Epithelial cell of esophagus (primary cell): ENCODE data around the gene TAF1.

ENCODE experiments used
- DNase-seq: peaks from one replicate; pipeline ENCODE4 v3.0.0; 2010; ENCODE audit warnings: low read depth
- H3K4me3 ChIP-seq: 2 replicates; pipeline ENCODE4 v1.5.1; 2011; ENCODE audit warnings: mild to moderate bottlenecking, low read length, control low read depth
- TF ChIP-seq, protein P1 (sequence below): IDR thresholded peaks from 2 replicates; pipeline ENCODE4 v1.5.1; 2011; ENCODE audit warnings: low read depth, mild to moderate bottlenecking, low read length, control low read depth, inconsistent platforms; ENCODE audit not compliant: insufficient read depth; ENCODE audit errors: missing control alignments

Gene TAF1

DNA sequence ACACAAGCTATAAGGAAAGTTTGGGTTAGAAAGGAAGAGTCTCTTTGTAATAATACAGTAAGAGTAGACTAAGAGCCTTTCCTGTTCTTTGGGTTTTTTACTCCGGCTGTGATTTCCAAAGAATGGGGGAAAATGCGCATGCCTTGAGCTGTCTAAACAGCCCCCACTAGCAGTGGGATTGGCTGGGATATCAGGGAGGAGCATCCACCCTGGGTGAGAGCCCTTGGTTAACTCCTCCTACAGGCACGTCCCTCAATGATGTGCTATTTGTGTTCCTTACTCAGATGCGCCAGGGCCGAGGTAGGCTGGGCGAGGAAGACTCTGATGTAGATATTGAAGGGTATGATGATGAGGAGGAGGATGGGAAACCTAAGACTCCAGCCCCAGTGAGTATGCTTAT, 92.7 kb downstream of the TAF1 start:
- TF ChIP-seq, protein P1, sequence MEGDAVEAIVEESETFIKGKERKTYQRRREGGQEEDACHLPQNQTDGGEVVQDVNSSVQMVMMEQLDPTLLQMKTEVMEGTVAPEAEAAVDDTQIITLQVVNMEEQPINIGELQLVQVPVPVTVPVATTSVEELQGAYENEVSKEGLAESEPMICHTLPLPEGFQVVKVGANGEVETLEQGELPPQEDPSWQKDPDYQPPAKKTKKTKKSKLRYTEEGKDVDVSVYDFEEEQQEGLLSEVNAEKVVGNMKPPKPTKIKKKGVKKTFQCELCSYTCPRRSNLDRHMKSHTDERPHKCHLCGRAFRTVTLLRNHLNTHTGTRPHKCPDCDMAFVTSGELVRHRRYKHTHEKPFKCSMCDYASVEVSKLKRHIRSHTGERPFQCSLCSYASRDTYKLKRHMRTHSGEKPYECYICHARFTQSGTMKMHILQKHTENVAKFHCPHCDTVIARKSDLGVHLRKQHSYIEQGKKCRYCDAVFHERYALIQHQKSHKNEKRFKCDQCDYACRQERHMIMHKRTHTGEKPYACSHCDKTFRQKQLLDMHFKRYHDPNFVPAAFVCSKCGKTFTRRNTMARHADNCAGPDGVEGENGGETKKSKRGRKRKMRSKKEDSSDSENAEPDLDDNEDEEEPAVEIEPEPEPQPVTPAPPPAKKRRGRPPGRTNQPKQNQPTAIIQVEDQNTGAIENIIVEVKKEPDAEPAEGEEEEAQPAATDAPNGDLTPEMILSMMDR = no peak
- DNase-seq = no peak
- H3K4me3 ChIP-seq = no peak overlapping the region

DNA sequence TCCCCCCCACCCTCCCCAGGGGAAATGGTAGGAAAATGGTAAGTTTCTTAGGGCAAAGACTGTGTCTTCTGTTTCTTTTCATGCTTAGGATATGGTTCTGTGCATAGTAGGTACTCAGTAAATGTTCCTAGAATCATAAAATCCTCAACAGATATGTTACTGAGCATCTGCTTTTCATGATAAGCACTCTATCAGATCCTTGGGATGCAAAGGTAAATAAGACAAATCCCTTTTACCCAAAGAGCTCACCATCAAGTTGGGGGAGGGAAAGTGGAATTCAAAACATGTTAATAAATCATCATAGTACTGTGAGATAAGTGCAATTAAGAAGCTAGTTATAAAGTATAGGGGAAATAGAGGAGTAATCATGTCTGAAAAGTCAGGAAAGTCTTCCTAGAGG, 98.8 kb downstream of the TAF1 start:
- no peak overlapping the region for H3K4me3 ChIP-seq
- TF ChIP-seq, protein P1 = no peak
- DNase-seq = no peak

DNA sequence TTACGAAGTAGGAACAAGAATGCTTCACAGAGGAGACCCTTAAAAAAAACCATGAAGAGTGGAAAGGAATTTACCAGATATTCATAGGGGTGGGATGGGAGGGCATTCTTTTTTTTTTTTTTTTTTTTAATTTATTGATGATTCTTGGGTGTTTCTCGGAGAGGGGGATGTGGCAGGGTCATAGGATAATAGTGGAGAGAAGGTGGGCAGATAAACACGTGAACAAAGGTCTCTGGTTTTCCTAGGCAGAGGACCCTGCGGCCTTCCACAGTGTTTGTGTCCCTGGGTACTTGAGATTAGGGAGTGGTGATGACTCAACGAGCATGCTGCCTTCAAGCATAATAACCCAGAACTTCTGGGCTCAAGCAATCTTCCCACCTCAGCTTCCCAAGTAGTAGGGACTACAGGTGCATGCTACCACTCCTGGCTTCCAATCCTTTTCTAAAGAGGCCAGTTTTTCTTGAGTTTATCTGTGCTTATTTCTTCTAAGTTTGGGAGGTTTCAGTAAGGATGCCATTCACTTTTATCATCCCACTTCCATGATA, 100.9 kb downstream of the TAF1 start:
- DNase-seq = peak; percentile 21
- TF ChIP-seq, protein P1 = no peak
- H3K4me3 ChIP-seq = no peak overlapping the region

DNA sequence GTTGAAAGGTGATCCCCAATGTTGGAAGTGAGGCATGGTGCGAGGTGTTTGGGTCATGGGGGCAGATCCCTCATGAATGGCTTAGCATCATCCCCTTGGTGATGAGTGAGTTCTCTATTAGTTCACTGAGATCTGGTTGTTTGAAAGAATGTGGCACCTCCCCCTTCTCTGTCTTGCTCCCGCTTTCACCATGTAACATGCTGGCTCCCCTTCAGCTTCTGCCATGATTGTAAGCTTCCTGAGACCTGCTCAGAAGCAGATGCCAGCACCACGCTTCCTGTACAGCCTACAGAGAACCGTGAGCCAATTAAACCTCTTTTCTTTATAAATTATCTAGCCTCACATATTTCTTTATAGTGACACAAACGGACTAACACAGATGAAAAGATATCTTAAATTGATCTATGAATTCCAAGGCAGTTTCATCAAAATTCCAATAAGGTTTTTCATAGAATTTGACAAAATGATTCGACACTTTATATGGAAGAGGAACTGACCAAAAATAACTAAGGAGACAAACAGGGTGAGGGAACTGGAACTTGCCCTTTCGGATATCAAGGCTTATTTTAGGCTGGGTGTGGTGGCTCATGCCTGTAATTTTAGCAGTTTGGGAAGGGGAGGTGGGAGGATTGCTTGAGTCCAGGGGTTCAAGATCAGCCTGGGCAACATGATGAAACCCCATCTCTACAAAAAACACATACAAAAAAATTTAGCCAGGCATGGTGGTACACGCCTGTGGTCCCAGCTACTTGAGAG, 109.8 kb downstream of the TAF1 start:
- TF ChIP-seq, protein P1 = no peak
- no peak for DNase-seq
- H3K4me3 ChIP-seq = no peak overlapping the region

DNA sequence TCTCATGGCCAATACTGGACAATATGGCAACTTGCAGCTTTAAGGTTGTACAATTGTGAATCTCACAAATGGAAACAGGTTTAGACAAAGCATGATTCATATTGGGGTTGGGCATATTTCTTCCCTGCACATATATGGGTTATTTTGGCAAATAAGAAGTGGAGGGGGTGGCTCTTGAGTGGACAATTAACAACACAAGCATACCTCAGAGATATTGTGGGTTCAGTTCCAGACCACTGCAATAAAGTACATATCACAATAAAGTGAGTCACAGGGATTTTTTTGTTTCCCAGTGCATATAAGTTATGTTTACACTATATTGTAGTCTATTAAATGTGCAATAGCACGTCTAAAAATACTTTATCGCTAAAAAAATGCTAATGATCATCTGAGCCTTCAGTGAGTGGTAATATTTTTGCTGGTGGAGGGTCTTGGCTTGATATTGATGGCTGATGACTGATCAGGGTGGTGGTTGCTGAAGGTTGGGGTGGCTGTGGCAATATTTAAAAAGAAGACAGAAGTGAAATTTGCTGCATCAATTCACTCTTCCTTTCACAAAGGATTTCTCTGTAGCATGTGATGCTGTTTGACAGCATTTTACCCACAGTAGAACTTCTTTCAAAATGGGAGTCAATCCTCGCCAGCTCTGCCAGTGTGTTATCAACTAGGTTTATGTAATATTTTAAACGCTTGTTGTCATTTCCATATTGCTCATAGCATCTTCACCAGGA, 116.2 kb downstream of the TAF1 start:
- H3K4me3 ChIP-seq = no peak overlapping the region
- TF ChIP-seq, protein P1 = no peak
- peak; percentile 6 for DNase-seq

DNA sequence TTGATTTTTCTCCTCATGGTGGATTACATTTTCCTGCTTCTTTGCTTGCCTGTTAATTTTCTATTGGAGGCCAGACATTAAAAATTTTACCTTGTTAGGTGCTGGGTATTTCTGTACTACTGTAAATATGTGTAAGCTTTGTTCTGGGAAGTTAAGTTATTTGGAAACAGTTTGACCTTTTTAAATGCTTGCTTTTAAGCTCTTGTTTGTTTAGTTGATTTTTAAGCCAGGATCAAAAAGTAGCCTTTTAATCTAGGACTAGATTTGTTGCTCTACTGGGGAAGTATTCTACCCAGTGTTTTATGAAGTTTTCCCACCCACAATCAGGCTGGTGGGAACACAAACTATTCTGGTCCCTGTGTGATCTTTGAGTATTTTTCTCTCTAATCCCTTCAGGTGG, 121.7 kb downstream of the TAF1 start:
- no peak for DNase-seq
- no peak overlapping the region for H3K4me3 ChIP-seq
- TF ChIP-seq, protein P1 = no peak

DNA sequence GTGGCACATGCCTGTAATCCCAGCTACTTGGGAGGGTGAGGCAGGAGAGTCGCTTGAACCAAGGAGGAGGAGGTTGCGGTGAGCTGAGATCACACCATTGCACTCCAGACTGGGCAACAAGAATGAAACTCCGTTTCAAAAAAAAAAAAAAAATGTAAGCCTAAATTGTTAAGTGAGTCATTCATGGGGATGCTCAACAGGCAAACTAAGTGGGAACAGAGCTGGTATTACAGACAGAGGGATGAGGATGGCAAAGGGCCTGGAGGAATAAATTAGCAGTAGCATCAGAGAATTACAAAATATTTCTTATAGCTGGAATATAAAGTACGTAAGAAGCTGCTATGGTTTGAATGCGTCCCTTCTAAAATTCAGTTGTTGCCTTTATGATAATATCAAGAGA, 123.4 kb downstream of the TAF1 start:
- no peak overlapping the region for H3K4me3 ChIP-seq
- TF ChIP-seq, protein P1 = no peak
- no peak for DNase-seq
